GM04504 (cell line): ENCODE data around the gene UFD1.

Experiments
- DNase-seq: peaks from one replicate; pipeline ENCODE4 v3.0.0-alpha.2; 2012; ENCODE audit warnings: low read depth

UFD1 gene

GRCh38 chr22:19515654-19516377, 36.8 kb upstream of the UFD1 start:
- no peak for DNase-seq

GRCh38 chr22:19514831-19515565, 36.0 kb upstream of the UFD1 start:
- DNase-seq: no peak

- no peak for DNase-seq
Observed at GRCh38 chr22:19513823-19514222, 34.8 kb upstream of the UFD1 start.

- DNase-seq: no peak
Observed at GRCh38 chr22:19510919-19511341, 31.9 kb upstream of the UFD1 start.

- DNase-seq: no peak
Observed at GRCh38 chr22:19509923-19510322, 30.9 kb upstream of the UFD1 start.

GRCh38 chr22:19509191-19509590, 30.2 kb upstream of the UFD1 start:
- DNase-seq: no peak

GRCh38 chr22:19508024-19508776, 29.2 kb upstream of the UFD1 start:
- no peak for DNase-seq

GRCh38 chr22:19507534-19507861, 28.5 kb upstream of the UFD1 start:
- no peak for DNase-seq

GRCh38 chr22:19506212-19506611, 27.2 kb upstream of the UFD1 start:
- DNase-seq: no peak

GRCh38 chr22:19505735-19506126, 26.7 kb upstream of the UFD1 start:
- no peak for DNase-seq

- no peak for DNase-seq
Observed at GRCh38 chr22:19504900-19505734, 26.1 kb upstream of the UFD1 start.

- no peak for DNase-seq
Observed at GRCh38 chr22:19503869-19504268, 24.9 kb upstream of the UFD1 start.

- DNase-seq: no peak
Observed at GRCh38 chr22:19503367-19503766, 24.4 kb upstream of the UFD1 start.

GRCh38 chr22:19501897-19502447, 23.0 kb upstream of the UFD1 start:
- no peak for DNase-seq

GRCh38 chr22:19499880-19500242, 20.9 kb upstream of the UFD1 start:
- DNase-seq: no peak

GRCh38 chr22:19499236-19499879, 20.4 kb upstream of the UFD1 start:
- no peak for DNase-seq

GRCh38 chr22:19498866-19499190, 19.8 kb upstream of the UFD1 start:
- no peak for DNase-seq

- no peak for DNase-seq
Observed at GRCh38 chr22:19498154-19498865, 19.3 kb upstream of the UFD1 start.

- DNase-seq: no peak
Observed at GRCh38 chr22:19497245-19497644, 18.3 kb upstream of the UFD1 start.

- DNase-seq: no peak
Observed at GRCh38 chr22:19496324-19496630, 17.3 kb upstream of the UFD1 start.
